ENCODE data around the gene CREB3L1.

Gene CREB3L1

DNA sequence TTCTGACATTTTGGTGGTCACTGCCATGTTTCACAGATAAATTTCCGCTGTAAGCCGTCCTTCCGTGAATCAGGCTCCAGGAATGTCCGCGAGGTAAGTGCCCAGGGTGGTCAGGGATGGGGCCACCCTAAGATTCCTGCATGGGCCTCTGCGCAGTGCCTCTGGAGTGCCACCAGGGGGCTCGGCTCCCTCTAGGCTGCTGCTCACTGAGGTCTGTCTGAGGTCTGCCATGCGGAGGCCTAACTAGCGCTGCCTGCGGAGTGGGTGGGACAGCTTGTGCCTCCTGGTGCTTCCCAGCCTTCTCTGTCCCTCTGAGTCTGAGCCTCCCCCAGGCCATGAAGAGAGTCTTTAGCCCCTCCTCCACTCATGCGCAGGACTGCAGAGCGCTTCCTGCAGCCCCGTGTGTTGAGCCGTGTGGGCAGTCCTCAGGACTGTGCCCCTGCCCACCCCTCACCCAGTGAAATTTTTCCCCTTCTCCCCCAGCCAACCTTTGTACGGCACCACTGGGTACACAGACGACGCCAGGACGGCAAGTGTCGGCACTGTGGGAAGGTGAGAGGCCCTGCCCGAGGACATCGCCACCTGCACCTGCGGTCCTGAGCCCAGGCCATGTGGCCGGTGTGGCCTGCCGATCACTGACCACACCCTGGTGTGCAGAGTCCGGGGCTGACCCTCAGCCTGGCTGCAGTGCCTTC lies 92.1 kb downstream of the CREB3L1 start:
- DNase-seq: peak; percentile 57

DNA sequence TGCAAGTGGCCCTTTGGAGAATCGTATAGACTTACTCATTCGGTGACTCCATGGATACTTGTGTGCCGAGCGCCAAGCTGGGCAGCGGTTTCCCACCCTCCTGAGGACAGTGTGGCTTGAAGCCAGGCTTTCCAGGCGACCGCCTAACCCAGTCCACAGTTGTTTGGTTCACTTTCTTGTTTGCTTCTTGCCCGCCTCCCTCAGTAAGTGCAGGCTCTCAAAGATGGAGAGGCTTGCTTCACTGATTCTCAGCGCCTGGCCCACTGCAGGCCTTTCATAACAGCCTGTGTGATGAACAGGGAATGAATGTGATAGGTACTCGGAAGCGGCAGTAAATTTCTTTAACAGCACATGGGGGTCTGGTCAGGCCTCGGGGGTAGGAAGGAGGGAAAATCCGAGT lies 92.8 kb downstream of the CREB3L1 start:
- DNase-seq: no peak
